Measurements from ENCODE around the gene TCF4.
"Not testable (repeated sequence)": the region's sequence is repeated elsewhere in the genome, so short reads cannot be mapped to it uniquely, and the experiment has no call there.

Gene TCF4

GRCh38 chr18:55475467-55475866 lies 112.5 kb downstream of the TCF4 start:
- DNase-seq (ENCODE audit: low spot score): no peak

DNA sequence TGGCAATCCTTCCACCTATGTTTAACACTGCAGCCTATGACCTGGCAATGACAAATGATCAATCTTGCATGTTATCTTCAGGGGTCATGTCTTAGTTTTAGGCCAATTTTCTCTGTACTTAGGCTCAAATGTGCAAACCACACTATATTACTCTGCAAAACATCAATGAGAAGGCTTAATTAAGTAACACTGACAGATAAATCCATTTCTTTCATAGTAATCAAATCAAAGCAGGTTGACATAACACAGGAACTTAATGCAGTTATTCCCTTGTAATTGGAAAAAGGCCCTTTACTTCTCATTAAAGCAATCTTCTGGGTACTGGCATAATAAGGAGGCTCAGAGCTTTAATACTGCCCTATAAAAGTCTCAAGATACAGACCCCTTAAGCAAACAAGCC lies 114.4 kb downstream of the TCF4 start:
- no peak for DNase-seq (ENCODE audit: low spot score)

GRCh38 chr18:55473058-55473457 lies 114.9 kb downstream of the TCF4 start:
- DNase-seq (ENCODE audit: low spot score): no peak

- DNase-seq (ENCODE audit: low spot score): no peak
Observed at GRCh38 chr18:55470826-55471225, 117.2 kb downstream of the TCF4 start.

- not testable (repeated sequence) for DNase-seq (ENCODE audit: low spot score)
Observed at GRCh38 chr18:55469134-55469533, 118.9 kb downstream of the TCF4 start.

DNA sequence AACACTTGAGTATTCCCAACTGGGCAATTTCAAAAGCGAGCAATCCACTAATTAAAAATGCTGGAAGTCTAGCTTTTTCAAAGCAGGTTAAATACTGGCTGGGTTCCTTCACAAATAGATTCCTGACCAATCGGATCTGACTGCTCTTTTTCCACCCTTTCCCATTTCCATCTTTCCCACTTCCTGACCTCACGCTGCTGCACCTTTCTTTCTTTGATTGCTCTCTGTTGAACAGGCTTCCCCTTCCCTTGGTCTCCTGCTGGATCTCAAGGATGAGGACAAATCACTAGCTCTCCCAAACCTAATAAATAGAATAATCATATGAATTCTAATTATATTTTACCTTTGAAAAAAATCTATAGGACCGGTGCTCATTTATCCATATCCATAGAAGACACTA lies 121.2 kb downstream of the TCF4 start:
- DNase-seq (ENCODE audit: low spot score): no peak

- no peak for DNase-seq (ENCODE audit: low spot score)
Observed at GRCh38 chr18:55465313-55465712, 122.7 kb downstream of the TCF4 start.

- DNase-seq (ENCODE audit: low spot score): no peak
Observed at GRCh38 chr18:55464581-55464980, 123.4 kb downstream of the TCF4 start.

- no peak for DNase-seq (ENCODE audit: low spot score)
Observed at GRCh38 chr18:55462652-55463051, 125.3 kb downstream of the TCF4 start.

DNA sequence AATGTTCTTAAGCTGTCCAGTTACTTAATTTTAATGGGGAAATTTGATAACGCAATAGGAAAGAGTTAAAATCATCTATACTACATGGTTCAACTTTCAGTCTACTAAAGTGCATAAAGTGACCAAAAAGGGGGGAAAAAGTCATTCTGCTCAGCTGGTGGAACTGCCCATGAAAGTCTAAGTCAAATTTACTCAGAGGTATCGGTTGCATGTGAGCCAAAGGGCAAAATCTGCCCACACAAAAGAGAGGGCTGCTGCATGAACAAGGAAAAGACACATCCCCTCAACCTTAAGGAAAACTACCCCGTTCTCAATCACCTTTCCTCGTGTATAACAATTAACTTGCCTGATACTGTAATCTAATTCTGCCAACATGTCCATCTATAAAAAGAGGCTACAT lies 126.1 kb downstream of the TCF4 start:
- DNase-seq (ENCODE audit: low spot score): no peak

- no peak for DNase-seq (ENCODE audit: low spot score)
Observed at GRCh38 chr18:55458456-55459203, 129.4 kb downstream of the TCF4 start.

GRCh38 chr18:55457028-55457427 lies 131.0 kb downstream of the TCF4 start:
- DNase-seq (ENCODE audit: low spot score): no peak

- DNase-seq (ENCODE audit: low spot score): no peak
Observed at GRCh38 chr18:55455938-55456337, 132.1 kb downstream of the TCF4 start.

DNA sequence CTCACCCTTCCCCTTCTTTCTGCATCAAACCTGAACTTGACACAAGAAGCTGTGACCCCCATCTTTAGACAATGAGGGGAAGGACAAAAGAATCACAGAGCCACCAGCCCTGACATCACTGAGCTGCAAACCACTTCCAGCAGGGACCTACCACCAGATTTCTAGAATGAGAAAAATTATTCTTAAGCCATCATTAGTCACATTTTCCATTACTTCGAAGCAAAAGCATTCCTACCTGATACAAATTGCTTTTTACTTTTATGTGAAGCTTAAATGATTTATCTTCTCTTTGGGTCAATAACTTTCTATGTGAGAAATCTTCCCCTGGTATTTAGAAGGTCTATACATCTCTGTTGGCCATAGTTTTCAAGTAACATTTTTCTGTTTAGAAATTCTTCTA lies 134.8 kb downstream of the TCF4 start:
- no peak for DNase-seq (ENCODE audit: low spot score)

DNA sequence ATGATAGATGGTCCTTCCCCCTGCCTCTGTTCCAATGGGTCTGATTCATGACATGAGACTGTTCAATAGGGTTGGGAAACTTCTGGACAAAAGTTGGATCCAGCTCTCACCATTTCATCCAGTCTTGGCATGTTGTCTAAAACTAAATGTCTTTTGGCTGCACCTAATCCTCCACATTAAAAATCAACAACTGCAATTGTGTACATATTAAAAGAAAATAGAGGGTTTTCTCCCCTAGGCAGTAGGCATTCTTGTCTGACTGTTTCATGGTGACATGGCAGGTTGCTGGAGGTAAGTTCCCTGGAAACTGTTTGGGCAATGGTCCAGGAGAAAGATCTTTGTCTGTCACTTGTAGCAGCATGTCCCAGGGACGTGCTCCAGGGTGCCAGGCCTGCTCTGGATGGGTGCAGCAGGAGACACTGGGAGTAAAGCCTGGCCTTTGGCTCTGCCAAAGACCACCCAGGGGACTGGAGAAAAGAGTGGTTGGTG lies 135.8 kb downstream of the TCF4 start:
- no peak for DNase-seq (ENCODE audit: low spot score)

DNA sequence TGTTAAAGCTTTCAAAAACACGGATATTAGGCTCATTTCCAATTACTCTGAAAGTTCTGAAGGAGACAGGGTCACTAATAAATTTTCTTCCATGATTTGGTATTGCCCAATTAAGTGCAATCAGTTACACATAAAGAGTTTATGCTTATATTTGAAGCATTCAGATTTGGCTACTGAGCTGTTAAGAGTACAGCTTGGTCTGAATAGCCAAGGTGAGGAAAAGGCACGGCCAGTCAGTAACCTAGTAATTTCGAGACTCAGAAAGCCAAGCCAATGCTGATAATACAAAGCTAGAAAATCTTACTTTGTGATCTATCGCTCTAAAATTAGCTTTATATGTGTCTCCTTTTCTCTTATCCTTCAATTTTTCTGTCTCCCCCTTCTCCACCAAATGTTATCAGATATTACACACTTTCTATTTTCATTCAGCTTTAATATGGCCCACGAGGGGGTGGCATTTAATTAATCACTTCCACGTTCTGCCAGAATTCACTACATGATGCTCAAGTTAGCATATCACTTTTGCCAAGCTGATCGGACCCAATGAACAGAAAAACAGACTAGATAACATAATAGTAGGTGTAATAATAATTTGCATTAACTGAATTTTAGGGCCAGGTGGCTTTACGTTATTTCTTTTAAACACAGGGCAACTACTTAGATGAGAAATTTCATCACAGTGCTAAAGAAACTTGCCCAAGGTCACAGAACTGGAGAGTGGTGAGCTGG lies 138.4 kb downstream of the TCF4 start:
- no peak for DNase-seq (ENCODE audit: low spot score)

GRCh38 chr18:55448420-55448819 lies 139.6 kb downstream of the TCF4 start:
- no peak for DNase-seq (ENCODE audit: low spot score)

GRCh38 chr18:55447672-55448018 lies 140.3 kb downstream of the TCF4 start:
- no peak for DNase-seq (ENCODE audit: low spot score)

DNA sequence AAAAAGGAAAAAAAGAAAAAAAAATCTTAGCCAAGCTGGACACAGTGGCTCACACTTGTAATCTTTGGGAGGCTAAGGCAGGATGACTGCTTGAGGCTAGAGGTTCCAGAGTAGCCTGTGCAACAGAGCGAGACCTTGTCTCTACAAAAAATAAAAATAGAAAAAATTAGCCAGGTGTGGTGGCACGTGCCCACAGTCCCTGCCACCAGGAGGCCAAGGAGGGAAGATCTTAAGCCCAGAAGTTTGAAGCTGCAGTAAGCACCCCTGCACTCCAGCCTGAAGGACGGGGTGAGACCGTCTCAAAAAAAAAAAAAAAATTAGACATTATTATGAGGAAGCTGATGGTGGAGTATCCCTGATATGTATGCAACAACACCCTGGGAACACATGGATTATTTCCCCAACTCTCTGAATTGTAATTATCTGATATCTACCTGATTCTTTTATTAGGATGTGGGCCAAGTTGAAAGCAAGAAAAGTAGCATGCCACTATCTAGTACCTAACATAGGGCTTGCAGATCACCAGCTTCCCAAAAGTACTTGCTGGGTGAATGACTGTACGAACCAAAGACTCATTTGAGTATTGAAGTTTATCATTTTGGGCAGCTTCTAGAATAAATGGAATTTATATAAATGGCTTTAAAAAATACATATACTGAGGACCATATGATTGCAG lies 140.9 kb downstream of the TCF4 start:
- DNase-seq (ENCODE audit: low spot score): no peak

- DNase-seq (ENCODE audit: low spot score): no peak
Observed at GRCh38 chr18:55444536-55444935, 143.5 kb downstream of the TCF4 start.

DNA sequence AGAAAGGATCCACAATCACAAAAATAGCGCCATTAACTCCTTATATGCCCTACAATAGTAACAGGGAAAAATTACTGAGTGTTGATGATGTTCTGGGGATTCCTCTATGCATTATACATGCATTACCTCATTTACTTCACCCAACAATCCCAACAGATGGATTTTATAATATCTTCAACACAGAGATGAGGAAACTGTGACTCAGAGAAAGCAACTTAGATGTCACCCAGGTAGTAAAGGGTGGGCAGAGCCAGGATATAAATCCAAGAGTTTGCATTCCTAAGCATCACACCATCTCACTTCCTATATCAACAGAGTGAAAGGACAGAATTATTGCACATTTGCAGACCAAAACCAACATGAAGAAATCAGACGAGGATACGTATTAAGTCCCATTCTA lies 144.2 kb downstream of the TCF4 start:
- DNase-seq (ENCODE audit: low spot score): no peak

DNA sequence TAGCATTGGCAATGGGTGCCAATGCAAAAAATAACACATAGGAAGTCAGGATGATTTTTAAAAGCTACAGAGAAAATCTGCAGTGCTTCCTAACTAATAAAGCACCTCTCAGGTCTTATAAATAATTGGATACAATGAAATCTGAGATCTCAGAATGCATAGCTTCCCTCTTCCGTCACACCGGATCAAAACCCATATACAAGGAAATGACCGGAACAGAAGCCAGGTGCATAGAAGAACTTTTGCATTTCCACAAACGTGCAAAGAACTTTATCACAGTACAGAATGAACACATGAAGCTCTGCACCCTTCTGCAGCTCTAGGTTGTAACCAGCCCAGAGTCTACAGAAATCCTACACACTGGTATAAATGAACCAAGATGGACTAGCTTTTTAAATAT lies 145.4 kb downstream of the TCF4 start:
- DNase-seq (ENCODE audit: low spot score): no peak

- no peak for DNase-seq (ENCODE audit: low spot score)
Observed at GRCh38 chr18:55440988-55441387, 147.0 kb downstream of the TCF4 start.
